ENCODE results near the gene ANGEL1.

GRCh38 chr14:76784266-76784874 is 28.3 kb downstream of the ANGEL1 start:
- TF ChIP-seq CTCF (IDR thresholded peaks at IDR 0.05; ENCODE audit: insufficient read depth, low read length, poor library complexity, severe bottlenecking) = no peak
- no peak for TF ChIP-seq EZH2phosphoT487 (conservative IDR thresholded peaks at IDR 0.05; ENCODE audit: low read length)
